GM12872 (cell line): ENCODE data around the gene FAM240A.

Experiments used
- CTCF ChIP-seq: IDR thresholded peaks from 3 replicates; pipeline ENCODE4 v1.5.1; 2011; ENCODE audit warnings: low read depth, mild to moderate bottlenecking, low read length, moderate library complexity; ENCODE audit not compliant: insufficient read depth

FAM240A gene

DNA sequence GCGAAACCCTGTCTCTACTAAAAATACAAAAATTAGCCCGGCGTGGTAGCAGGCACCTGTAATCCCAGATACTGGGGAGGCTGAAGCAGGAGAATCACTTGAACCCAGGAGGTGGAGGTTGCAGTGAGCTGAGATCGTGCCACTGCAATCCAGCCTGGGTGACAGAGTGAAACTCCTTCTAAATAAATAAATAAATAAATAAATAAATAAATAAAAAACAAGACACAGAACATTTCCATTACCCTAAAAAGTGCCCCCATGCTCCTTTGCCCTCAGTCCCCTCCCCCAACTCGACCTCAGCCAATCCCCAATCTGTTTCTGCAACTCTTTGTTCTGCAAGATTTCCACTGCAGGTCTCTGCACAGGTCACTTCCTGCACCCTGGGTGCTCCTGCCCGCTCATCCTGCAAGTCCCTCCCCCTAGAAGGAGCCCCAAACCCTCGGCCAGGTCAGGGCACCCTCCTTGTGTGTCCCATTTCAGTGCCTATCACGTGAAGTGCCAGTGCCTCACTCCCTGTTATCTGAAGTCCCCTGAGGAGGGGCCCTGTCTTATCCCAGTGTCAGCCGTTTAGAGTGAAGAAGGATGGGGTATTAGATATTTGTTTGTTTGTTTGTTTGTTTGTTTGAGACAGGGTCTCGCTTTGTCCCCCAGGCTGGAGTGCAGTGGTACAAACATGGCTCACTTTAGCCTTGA lies 1.1 kb downstream of the FAM240A start:
- no peak for TF ChIP-seq CTCF

- TF ChIP-seq CTCF = no peak
Measured at GRCh38 chr3:46614431-46614830, 2.1 kb downstream of the FAM240A start.

DNA sequence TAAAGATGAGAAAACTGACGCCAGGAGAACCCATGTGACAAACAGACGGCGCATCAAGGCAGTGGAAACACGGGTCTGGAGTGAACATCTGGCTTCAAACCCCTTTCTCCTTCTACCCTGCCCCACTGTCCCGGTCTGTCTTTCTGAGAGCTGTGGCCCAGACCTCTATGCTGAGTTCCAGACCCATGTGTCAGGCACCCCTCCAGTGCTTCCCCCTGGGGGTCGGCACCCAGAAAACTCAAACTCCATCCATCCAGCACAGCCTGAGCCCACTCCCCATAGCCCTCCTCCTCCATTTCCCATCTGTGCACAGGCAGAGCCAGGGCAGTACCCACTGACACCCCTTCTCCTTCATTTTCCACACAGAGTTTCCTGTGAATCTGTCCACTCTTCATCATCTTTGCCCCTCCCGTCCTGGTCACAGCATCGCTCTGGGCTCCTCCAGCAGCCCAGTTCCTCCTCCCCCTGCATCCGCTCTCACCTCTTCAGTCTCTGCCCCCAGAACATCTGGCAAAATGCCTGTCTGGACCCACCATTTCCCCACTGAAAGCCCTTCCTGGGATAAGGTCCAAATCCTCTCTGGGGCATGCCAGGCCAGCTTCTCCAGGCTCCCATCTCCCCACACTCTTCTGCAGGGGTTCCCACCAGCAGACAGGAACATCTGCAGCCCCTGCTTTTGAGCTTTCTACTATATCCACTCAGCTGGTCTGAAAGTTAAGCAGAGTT lies 2.9 kb downstream of the FAM240A start:
- TF ChIP-seq CTCF = no peak

DNA sequence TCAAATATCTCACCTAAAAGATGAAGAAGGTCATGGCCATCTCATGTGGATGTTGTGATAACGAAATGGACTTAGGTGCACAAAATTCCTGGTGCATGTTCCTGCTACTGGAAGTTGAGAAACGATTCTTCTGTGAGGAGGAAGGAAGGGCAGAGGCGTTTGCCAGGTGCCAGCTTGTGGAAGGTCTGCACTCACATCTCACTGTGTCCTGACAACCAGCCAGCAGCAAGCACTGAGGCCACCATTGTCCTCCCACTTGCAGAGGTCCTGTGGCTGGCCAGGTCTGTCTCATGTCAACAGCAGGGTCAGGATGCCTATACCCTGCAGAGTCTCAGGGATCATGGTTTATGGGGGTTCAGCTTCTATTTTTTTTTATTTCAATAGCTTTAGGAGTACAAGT lies 3.7 kb downstream of the FAM240A start:
- TF ChIP-seq CTCF = no peak

GRCh38 chr3:46617941-46618340 lies 5.6 kb downstream of the FAM240A start:
- no peak for TF ChIP-seq CTCF

DNA sequence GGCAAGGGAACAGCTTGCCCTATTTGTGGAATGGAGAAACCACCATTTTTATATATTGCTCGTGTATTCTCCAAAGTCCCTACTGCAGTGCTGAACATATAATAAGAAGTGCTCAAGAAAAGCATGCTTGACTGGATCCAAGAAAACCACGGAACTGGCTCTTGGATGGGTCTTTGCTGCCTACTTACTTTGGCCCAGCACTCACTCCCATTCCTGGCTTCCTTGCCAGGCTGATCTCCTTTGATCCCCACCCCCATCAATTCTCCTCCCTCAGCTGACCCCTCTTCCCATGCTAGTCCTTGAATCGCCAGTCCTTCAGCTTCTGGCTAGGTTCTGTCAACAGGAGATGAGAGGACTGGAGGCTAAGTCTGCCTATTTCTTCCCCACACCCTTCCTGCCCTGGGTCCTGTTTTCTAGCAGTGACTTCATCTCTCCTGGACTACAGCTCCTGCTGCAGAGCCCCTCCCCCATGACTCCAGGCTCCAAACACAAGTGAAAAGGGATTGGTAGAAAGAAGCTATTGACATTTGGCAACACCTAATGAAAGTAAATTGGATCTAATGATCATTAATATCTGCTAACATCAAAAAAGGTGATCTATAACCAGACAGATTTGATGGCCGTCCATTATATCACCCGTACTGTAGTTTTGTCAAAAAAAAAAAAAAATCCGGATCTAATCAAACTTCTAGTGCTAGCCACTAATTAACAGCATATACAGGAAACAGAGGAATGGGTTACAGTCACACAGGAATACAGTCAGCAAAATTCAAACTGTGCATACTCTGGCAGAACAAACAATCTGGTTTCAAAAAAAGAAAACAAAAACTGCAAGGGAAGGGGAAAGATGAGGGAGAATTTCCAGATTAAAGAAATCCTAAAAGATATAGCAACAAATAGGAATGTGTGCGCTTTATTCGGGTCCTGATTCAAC lies 7.8 kb downstream of the FAM240A start:
- TF ChIP-seq CTCF = no peak

DNA sequence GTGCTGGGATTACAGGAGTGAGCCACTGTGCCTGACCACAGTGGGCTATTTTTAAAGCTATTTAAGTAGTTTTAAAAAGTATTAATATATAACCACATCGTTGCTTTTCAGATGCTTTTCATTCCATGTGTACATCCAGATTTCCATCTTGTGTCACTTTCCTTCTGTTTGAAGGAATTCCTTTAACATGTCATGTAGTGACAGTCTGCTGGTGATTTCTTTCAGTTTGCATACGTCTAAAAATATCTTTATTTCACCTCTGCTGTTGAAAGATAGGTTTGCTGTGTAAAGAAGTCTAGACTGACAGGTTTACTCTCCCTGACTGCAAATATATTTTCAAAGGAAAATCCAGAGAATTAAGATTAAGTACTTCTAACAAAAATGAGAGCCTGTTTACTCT lies 12.2 kb downstream of the FAM240A start:
- no peak for TF ChIP-seq CTCF
